Measurements from ENCODE around the gene PVALEF.

PVALEF gene

GRCh38 chr17:81129289-81129688 lies 36.0 kb upstream of the PVALEF start:
- DNase-seq, result no peak

- DNase-seq, result no peak
Observed at GRCh38 chr17:81129711-81130367, 35.5 kb upstream of the PVALEF start.

GRCh38 chr17:81130385-81131361 lies 34.6 kb upstream of the PVALEF start:
- DNase-seq, result no peak

GRCh38 chr17:81131486-81132196 lies 33.7 kb upstream of the PVALEF start:
- DNase-seq, result no peak

GRCh38 chr17:81132197-81132540 lies 33.1 kb upstream of the PVALEF start:
- DNase-seq, result no peak

GRCh38 chr17:81132770-81133723 lies 32.3 kb upstream of the PVALEF start:
- DNase-seq, result no peak

GRCh38 chr17:81134064-81134781 lies 31.1 kb upstream of the PVALEF start:
- DNase-seq, result no peak

GRCh38 chr17:81135505-81136278 lies 29.6 kb upstream of the PVALEF start:
- DNase-seq, result no peak

GRCh38 chr17:81136366-81136765 lies 28.9 kb upstream of the PVALEF start:
- no peak for DNase-seq

- DNase-seq, result no peak
Observed at GRCh38 chr17:81137248-81137647, 28.1 kb upstream of the PVALEF start.

GRCh38 chr17:81138083-81138482 lies 27.2 kb upstream of the PVALEF start:
- no peak for DNase-seq

- DNase-seq, result no peak
Observed at GRCh38 chr17:81138500-81138899, 26.8 kb upstream of the PVALEF start.

GRCh38 chr17:81139428-81139827 lies 25.9 kb upstream of the PVALEF start:
- no peak for DNase-seq

- DNase-seq, result no peak
Observed at GRCh38 chr17:81140018-81140417, 25.3 kb upstream of the PVALEF start.

GRCh38 chr17:81140695-81141094 lies 24.6 kb upstream of the PVALEF start:
- DNase-seq, result no peak

GRCh38 chr17:81142301-81143199 lies 22.8 kb upstream of the PVALEF start:
- peak; percentile 63 for DNase-seq

- DNase-seq, result no peak
Observed at GRCh38 chr17:81143200-81143527, 22.1 kb upstream of the PVALEF start.

GRCh38 chr17:81143717-81144422 lies 21.4 kb upstream of the PVALEF start:
- DNase-seq, result no peak

GRCh38 chr17:81144423-81144781 lies 20.9 kb upstream of the PVALEF start:
- no peak for DNase-seq
